Transverse colon (tissue), 4 donors: Measurements from ENCODE around the gene CPZ. TPM values are rescaled to one million over a fixed set of nuclear protein-coding genes. Genes with fewer than 3 reads are reported as not detected.

Experiments used
- DNase-seq: peaks from one replicate; pipeline ENCODE4 v3.0.0-alpha.2; 2019
- H3K27ac ChIP-seq, 4 donors: fragments of 200-600 bp; sonication (generic); 2 replicates each; pipeline ENCODE4 v1.5.1; 2016 to 2018; ENCODE audit warnings: inconsistent platforms in 4 of 4
- H3K27me3 ChIP-seq: fragments of 200-600 bp; sonication (generic); 2 replicates; pipeline ENCODE4 v1.5.1; 2017; ENCODE audit warnings: inconsistent platforms
- H3K36me3 ChIP-seq, 4 donors: fragments of 200-600 bp; sonication (generic); 2 replicates each; pipeline ENCODE4 v1.5.1; 2017 to 2019; ENCODE audit warnings: inconsistent platforms in 4 of 4
- H3K4me1 ChIP-seq, 4 donors: fragments of 200-600 bp; sonication (generic); 2 replicates each; pipeline ENCODE4 v1.5.1; 2017 to 2020; ENCODE audit warnings: inconsistent platforms in 4 of 4
- H3K4me3 ChIP-seq, 4 donors: fragments of 200-600 bp; sonication (generic); 1 replicate in 1 of 4; 2 replicates in 3 of 4; pipeline versions ENCODE4 v1.5.1 to v1.6.1; 2017 to 2019; ENCODE audit warnings: inconsistent platforms in 4 of 4
- H3K9me3 ChIP-seq, 2 donors: fragments of 200-600 bp; sonication (generic); 2 replicates each; pipeline ENCODE4 v1.5.1; 2017 to 2019; ENCODE audit warnings: inconsistent platforms in 2 of 2
- CTCF ChIP-seq, 5 experiments: fragments of 200-600 bp in 3 of 5; fragments of 450-650 bp in 2 of 5; sonication (generic) in 3 of 5; IDR thresholded peaks; 1 replicate in 2 of 5; 2 replicates in 3 of 5; pipeline ENCODE4 v1.5.1; 2016 to 2017; ENCODE audit warnings: antibody characterized with exemption in 5 of 5, inconsistent platforms in 3 of 5, mild to moderate bottlenecking in 2 of 5, moderate library complexity in 1 of 5
- EP300 ChIP-seq: sonication (generic); formaldehyde crosslinking; IDR thresholded peaks from one replicate; pipeline ENCODE4 v1.6.1; 2017; ENCODE audit warnings: antibody characterized with exemption, low read depth
- POLR2A ChIP-seq: fragments of 450-650 bp; IDR thresholded peaks from one replicate; pipeline ENCODE4 v1.6.1; 2016; ENCODE audit warnings: antibody characterized with exemption, mild to moderate bottlenecking, moderate library complexity
- POLR2AphosphoS5 ChIP-seq, 3 donors: sonication (generic); formaldehyde crosslinking; IDR thresholded peaks; one replicate each; pipeline ENCODE4 v1.6.1; 2016; ENCODE audit warnings: antibody characterized with exemption in 3 of 3
- WGBS, 2 donors: methylation state at CpG; one replicate each; pipeline ENCODE4 v1.1.5; 2018; ENCODE audit warnings: low coverage in 1 of 2; 5-methylcytosine and 5-hydroxymethylcytosine counted together
- in situ Hi-C, 4 donors: fragments of 200-750 bp; cut with MboI; loops; one replicate each; pipeline versions ENCODE4 v1.15.0 to v1.15.1; 2017; ENCODE audit warnings: low sequenced_read_pairs in 3 of 4, low pct_ligation_motif_present in 1 of 4, low pct_unique_long_range_greater_than_20kb in 1 of 4
- intact Hi-C: fragments of 100-400 bp; cut with DNase I; formaldehyde crosslinking; loops from one replicate; pipeline ENCODE4 v1.15.1; 2023; ENCODE audit warnings: low total_unique reads
- total RNA-seq, 4 donors: library from RNA; depleted of rRNA; stranded (reverse); fragments of >200 nt; gene quantifications; one replicate each; pipeline ENCODE4 v1.1.0, GENCODE V29; 2016

CPZ gene
- total RNA-seq, 4 donors from 2014 or later: 0.96 to 2.1 TPM; not detected in 2

- Histone ChIP-seq H3K36me3 (no peaks in the 10 kb centered on the region), H3K4me1 (no peaks in the 10 kb centered on the region), H3K4me3 (no peak overlapping the region), H3K27me3 (peaks cover 28% of the 10 kb centered on the region), H3K9me3 (no peaks in the 10 kb centered on the region), H3K27ac (no peak overlapping the region)
- TF ChIP-seq CTCF (IDR thresholded peaks at IDR 0.05): no peak
- no peak for TF ChIP-seq EP300
- 91% methylated on average over 13 of the region's 16 CpGs; no CpG with 5 or more reads in 1 of the 2 donors for WGBS, 2 donors
- in situ Hi-C loops (no loop called here), intact Hi-C loops (no loop called here)
- no peak for DNase-seq
Observed at GRCh38 chr4:8645753-8646124, 53.2 kb downstream of the CPZ start.

- Histone ChIP-seq H3K27ac (no peak overlapping the region), H3K4me1 (no peaks in the 10 kb centered on the region), H3K27me3 (peaks cover 28% of the 10 kb centered on the region), H3K36me3 (no peaks in the 10 kb centered on the region), H3K4me3 (no peak overlapping the region), H3K9me3 (no peaks in the 10 kb centered on the region)
- in situ Hi-C loops (no loop called here), intact Hi-C loops (no loop called here)
- DNase-seq: no peak
- TF ChIP-seq POLR2AphosphoS5 (IDR thresholded peaks at IDR 0.05): no peak
- TF ChIP-seq EP300: no peak
- TF ChIP-seq POLR2A: no peak
- TF ChIP-seq CTCF (IDR thresholded peaks at IDR 0.05): no peak
- WGBS, 2 donors: 75% methylated on average over 36 of the region's 36 CpGs; no CpG with 5 or more reads in 1 of the 2 donors
Observed at GRCh38 chr4:8646296-8647093, 53.9 kb downstream of the CPZ start.

GRCh38 chr4:8647094-8647570 is 54.6 kb downstream of the CPZ start:
- TF ChIP-seq EP300: no peak
- no peak for TF ChIP-seq POLR2AphosphoS5 (IDR thresholded peaks at IDR 0.05)
- TF ChIP-seq CTCF (IDR thresholded peaks at IDR 0.05): no peak
- no peak for TF ChIP-seq POLR2A
- no peak overlapping the region for H3K27ac ChIP-seq
- intact Hi-C loops: no loop called here
- no peak for DNase-seq
- H3K4me1 ChIP-seq: no peaks in the 10 kb centered on the region
- 71% methylated on average over 14 of the region's 14 CpGs; no CpG with 5 or more reads in 1 of the 2 donors for WGBS, 2 donors
- in situ Hi-C loops: no loop called here
- H3K9me3 ChIP-seq: no peaks in the 10 kb centered on the region
- no peaks in the 10 kb centered on the region for H3K36me3 ChIP-seq
- no peak overlapping the region for H3K4me3 ChIP-seq
- H3K27me3 ChIP-seq: peaks cover 28% of the 10 kb centered on the region

- in situ Hi-C loops (no loop called here), intact Hi-C loops (no loop called here)
- no peak overlapping the region for H3K4me3 ChIP-seq
- no peaks in the 10 kb centered on the region for H3K36me3 ChIP-seq
- no peaks in the 10 kb centered on the region for H3K9me3 ChIP-seq
- TF ChIP-seq POLR2AphosphoS5 (IDR thresholded peaks at IDR 0.05): no peak
- no peak for TF ChIP-seq CTCF (IDR thresholded peaks at IDR 0.05)
- no peak for TF ChIP-seq POLR2A
- no peak for TF ChIP-seq EP300
- H3K27me3 ChIP-seq: peaks cover 28% of the 10 kb centered on the region
- H3K27ac ChIP-seq: no peak overlapping the region
- no peaks in the 10 kb centered on the region for H3K4me1 ChIP-seq
- no peak for DNase-seq
- WGBS, 2 donors: 73% methylated on average over 13 of the region's 13 CpGs; no CpG with 5 or more reads in 1 of the 2 donors
Observed at GRCh38 chr4:8647626-8648025, 55.1 kb downstream of the CPZ start.
